SJCRH30 (cell line): Measurements from ENCODE around the gene NEDD4L. TPM values are rescaled to one million over a fixed set of nuclear protein-coding genes. Genes with fewer than 3 reads are reported as not detected.
A peak's percentile ranks its signal among the peaks of the same experiment; 100 is the strongest.

Experiments used
- DNase-seq, 2 experiments: peaks; one replicate each; pipeline ENCODE4 v3.0.0-alpha.2; 2015 to 2020
- H3K27ac ChIP-seq: fragments of 250-450 bp; sonication (Bioruptor Pico); 2 replicates; pipeline ENCODE4 v1.5.1; 2020; ENCODE audit warnings: mild to moderate bottlenecking, moderate library complexity
- H3K27me3 ChIP-seq: fragments of 250-450 bp; sonication (Bioruptor Pico); 2 replicates; pipeline ENCODE4 v1.5.1; 2020; ENCODE audit warnings: mild to moderate bottlenecking, moderate library complexity
- H3K36me3 ChIP-seq: fragments of 250-450 bp; sonication (Bioruptor Pico); 2 replicates; pipeline ENCODE4 v1.5.1; 2020; ENCODE audit warnings: mild to moderate bottlenecking, moderate library complexity
- H3K4me1 ChIP-seq: fragments of 250-450 bp; sonication (Bioruptor Pico); 2 replicates; pipeline ENCODE4 v1.5.1; 2020; ENCODE audit warnings: mild to moderate bottlenecking, moderate library complexity
- H3K4me3 ChIP-seq: fragments of 250-450 bp; sonication (Bioruptor Pico); 2 replicates; pipeline ENCODE4 v1.5.1; 2020; ENCODE audit warnings: mild to moderate bottlenecking, moderate library complexity
- H3K9me3 ChIP-seq: fragments of 250-450 bp; sonication (Bioruptor Pico); replicated peaks from 2 replicates; pipeline ENCODE4 v1.5.1; 2020; ENCODE audit warnings: mild to moderate bottlenecking, moderate library complexity
- total RNA-seq: library from RNA; depleted of rRNA; stranded (reverse); fragments of >200 nt; shearing (Covaris generic); gene quantifications from 2 replicates; pipeline ENCODE4 v1.2.3, GENCODE V29; 2014

Gene NEDD4L
- total RNA-seq, 1 experiment from 2014 or later: 29.3 TPM

GRCh38 chr18:58338961-58339592 is 295.1 kb downstream of the NEDD4L start:
- H3K9me3 ChIP-seq: no peaks in the 10 kb centered on the region
- no peak overlapping the region for H3K27ac ChIP-seq
- 0 out of 2 replicates have a peak, but pooled peaks cover 2% of the 10 kb centered on the region for H3K36me3 ChIP-seq
- H3K4me3 ChIP-seq: no peak overlapping the region
- peaks cover 3% of the 10 kb centered on the region for H3K4me1 ChIP-seq
- no peak for DNase-seq
- no peaks in the 10 kb centered on the region for H3K27me3 ChIP-seq

- H3K9me3 ChIP-seq: no peaks in the 10 kb centered on the region
- no peak overlapping the region for H3K4me3 ChIP-seq
- no peak for DNase-seq
- H3K4me1 ChIP-seq: peaks cover 9% of the 10 kb centered on the region
- H3K36me3 ChIP-seq: 0 out of 2 replicates have a peak, but pooled peaks cover 2% of the 10 kb centered on the region
- no peak overlapping the region for H3K27ac ChIP-seq
- no peaks in the 10 kb centered on the region for H3K27me3 ChIP-seq
Measured at GRCh38 chr18:58339890-58340289, 295.9 kb downstream of the NEDD4L start.

GRCh38 chr18:58341916-58342315 is 297.9 kb downstream of the NEDD4L start:
- H3K27me3 ChIP-seq: no peaks in the 10 kb centered on the region
- H3K9me3 ChIP-seq: no peaks in the 10 kb centered on the region
- H3K36me3 ChIP-seq: 0 out of 2 replicates have a peak, but pooled peaks cover 2% of the 10 kb centered on the region
- DNase-seq: no peak
- H3K4me3 ChIP-seq: no peak overlapping the region
- H3K4me1 ChIP-seq: peaks cover 14% of the 10 kb centered on the region
- no peak overlapping the region for H3K27ac ChIP-seq

- Histone ChIP-seq H3K27me3 (no peaks in the 10 kb centered on the region), H3K36me3 (peaks cover 2% of the 10 kb centered on the region; the same call in 1 of the 2 replicates), H3K9me3 (no peaks in the 10 kb centered on the region), H3K4me1 (peaks cover 14% of the 10 kb centered on the region), H3K4me3 (no peak overlapping the region), H3K27ac (peak overlapping the region; percentile 60)
- DNase-seq: no peak
Measured at GRCh38 chr18:58344080-58344670, 300.1 kb downstream of the NEDD4L start.

- Histone ChIP-seq H3K27me3 (no peaks in the 10 kb centered on the region), H3K4me3 (no peak overlapping the region), H3K4me1 (peaks cover 14% of the 10 kb centered on the region), H3K27ac (peak overlapping the region; percentile 60), H3K9me3 (no peaks in the 10 kb centered on the region), H3K36me3 (peaks cover 2% of the 10 kb centered on the region; the same call in 1 of the 2 replicates)
- DNase-seq: peak; percentile 43 to 70
Measured at GRCh38 chr18:58344861-58345463, 300.9 kb downstream of the NEDD4L start.

GRCh38 chr18:58345875-58346274 is 301.8 kb downstream of the NEDD4L start:
- H3K27ac ChIP-seq: no peak overlapping the region
- DNase-seq: no peak

GRCh38 chr18:58347135-58347534 is 303.1 kb downstream of the NEDD4L start:
- H3K36me3 ChIP-seq: peaks cover 2% of the 10 kb centered on the region; the same call in 1 of the 2 replicates
- no peak overlapping the region for H3K4me3 ChIP-seq

More at GRCh38 chr18:58345875-58346274, 301.8 kb downstream of the NEDD4L start:
- H3K4me1 ChIP-seq: peaks cover 14% of the 10 kb centered on the region
- no peaks in the 10 kb centered on the region for H3K27me3 ChIP-seq
- no peak overlapping the region for H3K4me3 ChIP-seq
- peaks cover 2% of the 10 kb centered on the region; the same call in 1 of the 2 replicates for H3K36me3 ChIP-seq
- no peaks in the 10 kb centered on the region for H3K9me3 ChIP-seq

GRCh38 chr18:58348517-58348916 is 304.5 kb downstream of the NEDD4L start:
- peaks cover 14% of the 10 kb centered on the region for H3K4me1 ChIP-seq
- no peak for DNase-seq
- H3K27me3 ChIP-seq: no peaks in the 10 kb centered on the region
- no peaks in the 10 kb centered on the region; the same call in 1 of the 2 replicates for H3K36me3 ChIP-seq
- no peak overlapping the region for H3K4me3 ChIP-seq
- H3K9me3 ChIP-seq: no peaks in the 10 kb centered on the region
- H3K27ac ChIP-seq: no peak overlapping the region

More at GRCh38 chr18:58347135-58347534, 303.1 kb downstream of the NEDD4L start:
- Histone ChIP-seq H3K27me3 (no peaks in the 10 kb centered on the region), H3K4me1 (peaks cover 14% of the 10 kb centered on the region), H3K27ac (no peak overlapping the region), H3K9me3 (no peaks in the 10 kb centered on the region)
- DNase-seq: no peak

- Histone ChIP-seq H3K4me1 (peaks cover 13% of the 10 kb centered on the region), H3K27ac (no peak overlapping the region), H3K4me3 (no peak overlapping the region), H3K9me3 (no peaks in the 10 kb centered on the region), H3K27me3 (no peaks in the 10 kb centered on the region), H3K36me3 (no peaks in the 10 kb centered on the region; the same call in 1 of the 2 replicates)
- DNase-seq: no peak
Measured at GRCh38 chr18:58348951-58349350, 304.9 kb downstream of the NEDD4L start.

- no peak for DNase-seq
- no peak overlapping the region for H3K4me3 ChIP-seq
- H3K27ac ChIP-seq: no peak overlapping the region
- no peaks in the 10 kb centered on the region for H3K27me3 ChIP-seq
- peaks cover 7% of the 10 kb centered on the region; the same call in 1 of the 2 replicates for H3K4me1 ChIP-seq
- H3K9me3 ChIP-seq: no peaks in the 10 kb centered on the region
- H3K36me3 ChIP-seq: no peaks in the 10 kb centered on the region; the same call in 1 of the 2 replicates
Measured at GRCh38 chr18:58349650-58350049, 305.6 kb downstream of the NEDD4L start.

GRCh38 chr18:58350526-58350925 is 306.5 kb downstream of the NEDD4L start:
- no peak overlapping the region for H3K27ac ChIP-seq
- H3K27me3 ChIP-seq: no peaks in the 10 kb centered on the region
- H3K9me3 ChIP-seq: no peaks in the 10 kb centered on the region
- no peaks in the 10 kb centered on the region for H3K4me1 ChIP-seq
- no peak overlapping the region for H3K4me3 ChIP-seq
- DNase-seq: no peak
- H3K36me3 ChIP-seq: no peaks in the 10 kb centered on the region; the same call in 1 of the 2 replicates

GRCh38 chr18:58351776-58352175 is 307.8 kb downstream of the NEDD4L start:
- DNase-seq: no peak
- no peaks in the 10 kb centered on the region; the same call in 1 of the 2 replicates for H3K36me3 ChIP-seq
- H3K27ac ChIP-seq: no peak overlapping the region
- no peak overlapping the region for H3K4me3 ChIP-seq
- H3K4me1 ChIP-seq: no peaks in the 10 kb centered on the region
- no peaks in the 10 kb centered on the region for H3K27me3 ChIP-seq
- H3K9me3 ChIP-seq: no peaks in the 10 kb centered on the region

- H3K27me3 ChIP-seq: no peaks in the 10 kb centered on the region
- no peaks in the 10 kb centered on the region for H3K9me3 ChIP-seq
- H3K4me3 ChIP-seq: no peak overlapping the region
- no peak for DNase-seq
- H3K36me3 ChIP-seq: no peaks in the 10 kb centered on the region; the same call in 1 of the 2 replicates
- no peak overlapping the region for H3K27ac ChIP-seq
- no peaks in the 10 kb centered on the region for H3K4me1 ChIP-seq
Measured at GRCh38 chr18:58353581-58353980, 309.6 kb downstream of the NEDD4L start.

- Histone ChIP-seq H3K27me3 (no peaks in the 10 kb centered on the region), H3K27ac (no peak overlapping the region), H3K4me3 (no peak overlapping the region), H3K36me3 (no peaks in the 10 kb centered on the region; the same call in 1 of the 2 replicates), H3K9me3 (no peaks in the 10 kb centered on the region), H3K4me1 (no peaks in the 10 kb centered on the region)
- DNase-seq: no peak
Measured at GRCh38 chr18:58354051-58354450, 310.0 kb downstream of the NEDD4L start.

GRCh38 chr18:58354791-58355190 is 310.8 kb downstream of the NEDD4L start:
- DNase-seq: no peak
- no peaks in the 10 kb centered on the region for H3K9me3 ChIP-seq
- H3K27ac ChIP-seq: no peak overlapping the region
- no peaks in the 10 kb centered on the region for H3K4me1 ChIP-seq
- no peaks in the 10 kb centered on the region for H3K27me3 ChIP-seq
- H3K36me3 ChIP-seq: no peaks in the 10 kb centered on the region
- H3K4me3 ChIP-seq: no peak overlapping the region
